ENCODE results near the gene PALM3. TPM values are rescaled to one million over a fixed set of nuclear protein-coding genes. Genes with fewer than 3 reads are reported as not detected.

PALM3 gene
- total RNA-seq, 1 experiment from 2014 or later = 3.3 TPM

DNA sequence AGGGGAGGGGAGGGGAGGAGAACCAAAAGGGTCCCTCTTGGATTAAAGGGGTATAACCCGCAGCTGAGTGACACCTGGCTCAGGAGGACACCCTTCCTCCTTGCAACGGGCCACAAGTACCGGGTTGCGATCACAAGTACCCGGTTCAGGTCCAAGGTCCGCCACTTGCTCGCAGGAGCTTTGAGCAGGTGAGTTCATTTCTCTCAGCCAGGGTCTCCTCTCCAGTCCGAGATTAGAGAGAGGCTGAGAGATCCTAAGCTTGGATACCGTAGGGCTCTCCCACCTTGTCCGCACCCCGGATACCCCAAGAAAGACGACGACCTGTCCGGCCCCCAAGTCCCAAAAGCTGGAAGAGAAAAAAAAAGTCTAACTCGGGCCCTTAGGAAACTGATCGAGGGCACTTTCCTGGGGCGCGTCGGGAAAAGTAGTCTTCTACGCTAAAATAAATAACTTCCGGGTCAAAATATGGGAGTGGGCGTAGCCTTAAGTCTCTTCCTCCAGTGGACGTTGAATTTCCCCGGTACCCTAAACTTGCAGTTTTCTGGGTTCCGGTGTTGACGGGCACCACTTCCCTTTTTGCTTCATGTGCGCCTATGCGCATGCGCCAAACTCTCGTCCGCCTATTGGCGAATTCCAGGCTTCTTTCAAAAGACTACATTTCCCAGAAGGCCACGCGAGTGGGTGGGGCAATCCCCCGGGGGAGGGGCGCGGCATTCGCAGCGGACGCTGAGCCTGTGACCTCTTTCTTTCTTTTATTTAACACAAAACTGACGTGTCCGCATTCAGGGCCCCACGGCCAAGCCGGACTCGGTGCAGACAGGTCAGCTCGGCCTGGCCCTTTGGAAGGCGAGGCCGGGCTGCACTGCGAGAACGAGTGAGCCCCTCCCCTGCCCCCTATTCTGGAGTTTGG is 19.3 kb upstream of the PALM3 start:
- CTCF ChIA-PET = interaction anchor here (1.3 to 1.6 kb wide), 2 partner anchors 49 to 56 kb away, joined by 3 to 5 read pairs; partner anchors contain the start of gene IL27RA
- Histone ChIP-seq H3K9ac (ENCODE audit: low read length) (peak overlapping the region; percentile 77), H3K9me3 (ENCODE audit: control insufficient read depth in 1 of 2, insufficient read depth in 1 of 2, low read depth in 1 of 2, low read length in 2 of 2) (no peaks in the 10 kb centered on the region), H3K27ac (ENCODE audit: low read depth, low read length) (peak overlapping the region; percentile 59), H3K4me1 (ENCODE audit: control insufficient read depth in 1 of 2, insufficient read depth in 2 of 2, low read length in 2 of 2) (peaks cover 5 to 20% of the 10 kb centered on the region in 2 experiments; a peak in 2 of 4 replicates), H4K20me1 (ENCODE audit: insufficient read depth) (no peaks in the 10 kb centered on the region), H2AFZ (ENCODE audit: low read depth, low read length, poor library complexity, severe bottlenecking) (peak overlapping the region; percentile 28), H3K4me3 (replicated peaks in 1 of 2; ENCODE audit: low read depth in 1 of 2, low read length in 2 of 2) (peak overlapping the region; percentile 49 to 80), H3K36me3 (ENCODE audit: control insufficient read depth in 1 of 2, insufficient read depth in 2 of 2, low read length in 2 of 2) (no peaks in the 10 kb centered on the region), H3K9me2 (ENCODE audit: insufficient read depth) (no peaks in the 10 kb centered on the region), H3K27me3 (ENCODE audit: insufficient read depth, low read length) (no peaks in the 10 kb centered on the region), H3K4me2 (ENCODE audit: low read length) (peak overlapping the region; percentile 88), H3K79me2 (ENCODE audit: insufficient read depth, low read length) (no peaks in the 10 kb centered on the region)
- POLR2A ChIA-PET = interaction anchor here (0.6 to 1.3 kb wide), 2 partner anchors 8 to 28 kb away, joined by 3 to 4 read pairs; no protein-coding TSS in a partner anchor
- RAD21 ChIA-PET (ENCODE audit: low non-redundant PET in 1 of 2, low total read pairs in 2 of 2, uncharacterized antibody in 2 of 2, unreplicated experiment in 2 of 2) = no interaction called here
- ATAC-seq (peak; percentile 95), DNase-seq (ENCODE audit: low read depth, low spot score) (peak; percentile 99)
- intact Hi-C loops (cut with micrococcal nuclease) = no loop called here
- TSS peak; percentile 92 for BruUV-seq (replicated peaks)
- TF ChIP-seq CEBPB (IDR thresholded peaks at IDR 0.05; ENCODE audit: low read depth) (no peak), ZFX (IDR thresholded peaks at IDR 0.05) (0 out of 2 replicates have a peak, but pooled peaks have one; percentile 15), POLR2AphosphoS5 (IDR thresholded peaks at IDR 0.05; ENCODE audit: low read depth, low read length) (peak; percentile 77), SP1 (IDR thresholded peaks at IDR 0.05; ENCODE audit: low read depth) (peak; percentile 93), EZH2phosphoT487 (IDR thresholded peaks at IDR 0.05; ENCODE audit: borderline replicate concordance) (no peak), POLR2A (IDR thresholded peaks at IDR 0.05; ENCODE audit: borderline replicate concordance, extremely low read depth, insufficient read depth, insufficient read length) (peak; percentile 35), ELF1 (IDR thresholded peaks at IDR 0.05; ENCODE audit: borderline replicate concordance, low read depth) (no peak; the same call in 1 of the 2 replicates), SIN3A (IDR thresholded peaks at IDR 0.05; ENCODE audit: low read depth) (no peak), CBX3 (IDR thresholded peaks at IDR 0.05; ENCODE audit: low read depth) (0 out of 2 replicates have a peak, but pooled peaks have one; percentile 25), JUND (IDR thresholded peaks at IDR 0.05) (no peak), FOSL1 (IDR thresholded peaks at IDR 0.05; ENCODE audit: low read depth) (no peak), ZNF274 (IDR thresholded peaks at IDR 0.05; ENCODE audit: low read depth, low read length) (no peak), EGR1 (IDR thresholded peaks at IDR 0.05; ENCODE audit: low read depth) (peak; percentile 90), TCF7L2 (IDR thresholded peaks at IDR 0.05; ENCODE audit: borderline replicate concordance, extremely low read depth, insufficient read depth, insufficient read length) (no peak), SRF (IDR thresholded peaks at IDR 0.05; ENCODE audit: low read depth) (no peak; the same call in 1 of the 2 replicates)
- TF ChIP-seq, protein P1, sequence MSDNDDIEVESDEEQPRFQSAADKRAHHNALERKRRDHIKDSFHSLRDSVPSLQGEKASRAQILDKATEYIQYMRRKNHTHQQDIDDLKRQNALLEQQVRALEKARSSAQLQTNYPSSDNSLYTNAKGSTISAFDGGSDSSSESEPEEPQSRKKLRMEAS (IDR thresholded peaks at IDR 0.05) = no peak; the same call in 1 of the 2 replicates
- TF ChIP-seq, protein P2, sequence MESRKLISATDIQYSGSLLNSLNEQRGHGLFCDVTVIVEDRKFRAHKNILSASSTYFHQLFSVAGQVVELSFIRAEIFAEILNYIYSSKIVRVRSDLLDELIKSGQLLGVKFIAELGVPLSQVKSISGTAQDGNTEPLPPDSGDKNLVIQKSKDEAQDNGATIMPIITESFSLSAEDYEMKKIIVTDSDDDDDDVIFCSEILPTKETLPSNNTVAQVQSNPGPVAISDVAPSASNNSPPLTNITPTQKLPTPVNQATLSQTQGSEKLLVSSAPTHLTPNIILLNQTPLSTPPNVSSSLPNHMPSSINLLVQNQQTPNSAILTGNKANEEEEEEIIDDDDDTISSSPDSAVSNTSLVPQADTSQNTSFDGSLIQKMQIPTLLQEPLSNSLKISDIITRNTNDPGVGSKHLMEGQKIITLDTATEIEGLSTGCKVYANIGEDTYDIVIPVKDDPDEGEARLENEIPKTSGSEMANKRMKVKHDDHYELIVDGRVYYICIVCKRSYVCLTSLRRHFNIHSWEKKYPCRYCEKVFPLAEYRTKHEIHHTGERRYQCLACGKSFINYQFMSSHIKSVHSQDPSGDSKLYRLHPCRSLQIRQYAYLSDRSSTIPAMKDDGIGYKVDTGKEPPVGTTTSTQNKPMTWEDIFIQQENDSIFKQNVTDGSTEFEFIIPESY (IDR thresholded peaks at IDR 0.05; ENCODE audit: extremely low read depth, insufficient replicate concordance, low read length) = no peak
- TF ChIP-seq, protein P3, sequence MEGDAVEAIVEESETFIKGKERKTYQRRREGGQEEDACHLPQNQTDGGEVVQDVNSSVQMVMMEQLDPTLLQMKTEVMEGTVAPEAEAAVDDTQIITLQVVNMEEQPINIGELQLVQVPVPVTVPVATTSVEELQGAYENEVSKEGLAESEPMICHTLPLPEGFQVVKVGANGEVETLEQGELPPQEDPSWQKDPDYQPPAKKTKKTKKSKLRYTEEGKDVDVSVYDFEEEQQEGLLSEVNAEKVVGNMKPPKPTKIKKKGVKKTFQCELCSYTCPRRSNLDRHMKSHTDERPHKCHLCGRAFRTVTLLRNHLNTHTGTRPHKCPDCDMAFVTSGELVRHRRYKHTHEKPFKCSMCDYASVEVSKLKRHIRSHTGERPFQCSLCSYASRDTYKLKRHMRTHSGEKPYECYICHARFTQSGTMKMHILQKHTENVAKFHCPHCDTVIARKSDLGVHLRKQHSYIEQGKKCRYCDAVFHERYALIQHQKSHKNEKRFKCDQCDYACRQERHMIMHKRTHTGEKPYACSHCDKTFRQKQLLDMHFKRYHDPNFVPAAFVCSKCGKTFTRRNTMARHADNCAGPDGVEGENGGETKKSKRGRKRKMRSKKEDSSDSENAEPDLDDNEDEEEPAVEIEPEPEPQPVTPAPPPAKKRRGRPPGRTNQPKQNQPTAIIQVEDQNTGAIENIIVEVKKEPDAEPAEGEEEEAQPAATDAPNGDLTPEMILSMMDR (IDR thresholded peaks at IDR 0.05 in 2 of 3, conservative IDR thresholded peaks at IDR 0.05 in 1 of 3; ENCODE audit: borderline replicate concordance in 1 of 3, insufficient read depth in 1 of 3, low read depth in 2 of 3, low read length in 2 of 3) = no peak
- TF ChIP-seq, protein P4, sequence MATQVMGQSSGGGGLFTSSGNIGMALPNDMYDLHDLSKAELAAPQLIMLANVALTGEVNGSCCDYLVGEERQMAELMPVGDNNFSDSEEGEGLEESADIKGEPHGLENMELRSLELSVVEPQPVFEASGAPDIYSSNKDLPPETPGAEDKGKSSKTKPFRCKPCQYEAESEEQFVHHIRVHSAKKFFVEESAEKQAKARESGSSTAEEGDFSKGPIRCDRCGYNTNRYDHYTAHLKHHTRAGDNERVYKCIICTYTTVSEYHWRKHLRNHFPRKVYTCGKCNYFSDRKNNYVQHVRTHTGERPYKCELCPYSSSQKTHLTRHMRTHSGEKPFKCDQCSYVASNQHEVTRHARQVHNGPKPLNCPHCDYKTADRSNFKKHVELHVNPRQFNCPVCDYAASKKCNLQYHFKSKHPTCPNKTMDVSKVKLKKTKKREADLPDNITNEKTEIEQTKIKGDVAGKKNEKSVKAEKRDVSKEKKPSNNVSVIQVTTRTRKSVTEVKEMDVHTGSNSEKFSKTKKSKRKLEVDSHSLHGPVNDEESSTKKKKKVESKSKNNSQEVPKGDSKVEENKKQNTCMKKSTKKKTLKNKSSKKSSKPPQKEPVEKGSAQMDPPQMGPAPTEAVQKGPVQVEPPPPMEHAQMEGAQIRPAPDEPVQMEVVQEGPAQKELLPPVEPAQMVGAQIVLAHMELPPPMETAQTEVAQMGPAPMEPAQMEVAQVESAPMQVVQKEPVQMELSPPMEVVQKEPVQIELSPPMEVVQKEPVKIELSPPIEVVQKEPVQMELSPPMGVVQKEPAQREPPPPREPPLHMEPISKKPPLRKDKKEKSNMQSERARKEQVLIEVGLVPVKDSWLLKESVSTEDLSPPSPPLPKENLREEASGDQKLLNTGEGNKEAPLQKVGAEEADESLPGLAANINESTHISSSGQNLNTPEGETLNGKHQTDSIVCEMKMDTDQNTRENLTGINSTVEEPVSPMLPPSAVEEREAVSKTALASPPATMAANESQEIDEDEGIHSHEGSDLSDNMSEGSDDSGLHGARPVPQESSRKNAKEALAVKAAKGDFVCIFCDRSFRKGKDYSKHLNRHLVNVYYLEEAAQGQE (IDR thresholded peaks at IDR 0.05; ENCODE audit: low read depth) = no peak

Measured in HCT116 (cell line).